WTC11 (cell line): ENCODE measurements around the gene NAT8.
"Not testable (repeated sequence)": the region's sequence is repeated elsewhere in the genome, so short reads cannot be mapped to it uniquely, and the experiment has no call there.

Experiments
- CREB1 ChIP-seq: sonication (generic); formaldehyde crosslinking; IDR thresholded peaks from 2 replicates; pipeline ENCODE4 v1.8.0; 2023; ENCODE audit warnings: mild to moderate bottlenecking, missing genetic modification reagents
- HMGA2 ChIP-seq: fragments of 250-450 bp; sonication (Bioruptor Pico); IDR thresholded peaks from 2 replicates; pipeline ENCODE4 v1.4.0; 2021; ENCODE audit warnings: mild to moderate bottlenecking, moderate library complexity
- JUN ChIP-seq: sonication (generic); formaldehyde crosslinking; IDR thresholded peaks from 2 replicates; pipeline ENCODE4 v1.8.0; 2023; ENCODE audit warnings: mild to moderate bottlenecking, missing genetic modification reagents
- SMAD4 ChIP-seq: sonication (generic); formaldehyde crosslinking; IDR thresholded peaks from 2 replicates; pipeline ENCODE4 v1.8.0; 2022; ENCODE audit warnings: mild to moderate bottlenecking, missing genetic modification reagents
- STAT6 ChIP-seq: sonication (generic); formaldehyde crosslinking; conservative IDR thresholded peaks from 2 replicates; pipeline ENCODE4 v1.8.1; 2023; ENCODE audit warnings: mild to moderate bottlenecking, low read depth, missing genetic modification reagents, moderate library complexity
- TP53 ChIP-seq: sonication (generic); formaldehyde crosslinking; IDR thresholded peaks from 2 replicates; pipeline ENCODE4 v1.8.1; 2023; ENCODE audit warnings: mild to moderate bottlenecking, missing genetic modification reagents
- ZNF138 ChIP-seq: sonication (generic); formaldehyde crosslinking; conservative IDR thresholded peaks from 2 replicates; pipeline ENCODE4 v1.8.1; 2022; ENCODE audit warnings: mild to moderate bottlenecking, moderate library complexity, missing genetic modification reagents
- ZNF416 ChIP-seq: fragments of 250-450 bp; sonication (Bioruptor Pico); IDR thresholded peaks from 2 replicates; pipeline ENCODE4 v1.9.0; 2021; ENCODE audit warnings: mild to moderate bottlenecking, inconsistent platforms
- TF ChIP-seq, protein P1 (sequence below): sonication (generic); formaldehyde crosslinking; IDR thresholded peaks from 2 replicates; pipeline ENCODE4 v1.8.1; 2022; ENCODE audit warnings: mild to moderate bottlenecking, moderate library complexity, missing genetic modification reagents
- TF ChIP-seq, protein P2 (sequence below): fragments of 200-600 bp; IDR thresholded peaks from 2 replicates; pipeline ENCODE4 v1.8.0; 2022; ENCODE audit warnings: antibody characterized with exemption
- TF ChIP-seq, protein P3 (sequence below): sonication (generic); formaldehyde crosslinking; IDR thresholded peaks from 2 replicates; pipeline ENCODE4 v1.8.0; 2022; ENCODE audit warnings: mild to moderate bottlenecking, missing genetic modification reagents
- TF ChIP-seq, protein P4 (sequence below): sonication (generic); formaldehyde crosslinking; IDR thresholded peaks from 2 replicates; pipeline ENCODE4 v1.8.0; 2022; ENCODE audit warnings: mild to moderate bottlenecking, missing genetic modification reagents
- TF ChIP-seq, protein P5 (sequence below): sonication (generic); formaldehyde crosslinking; IDR thresholded peaks from 2 replicates; pipeline ENCODE4 v1.8.1; 2022; ENCODE audit warnings: missing genetic modification reagents, borderline replicate concordance

- not testable (repeated sequence) for TF ChIP-seq CREB1 (CRISPR knock-in tag); STAT6; HMGA2 (CRISPR knock-in tag); TP53; JUN (CRISPR knock-in tag); ZNF416 (CRISPR knock-in tag); SMAD4; ZNF138 (CRISPR knock-in tag)
- TF ChIP-seq, protein P1, sequence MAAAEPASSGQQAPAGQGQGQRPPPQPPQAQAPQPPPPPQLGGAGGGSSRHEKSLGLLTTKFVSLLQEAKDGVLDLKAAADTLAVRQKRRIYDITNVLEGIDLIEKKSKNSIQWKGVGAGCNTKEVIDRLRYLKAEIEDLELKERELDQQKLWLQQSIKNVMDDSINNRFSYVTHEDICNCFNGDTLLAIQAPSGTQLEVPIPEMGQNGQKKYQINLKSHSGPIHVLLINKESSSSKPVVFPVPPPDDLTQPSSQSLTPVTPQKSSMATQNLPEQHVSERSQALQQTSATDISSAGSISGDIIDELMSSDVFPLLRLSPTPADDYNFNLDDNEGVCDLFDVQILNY (CRISPR knock-in tag): not testable (repeated sequence)
- TF ChIP-seq, protein P2, sequence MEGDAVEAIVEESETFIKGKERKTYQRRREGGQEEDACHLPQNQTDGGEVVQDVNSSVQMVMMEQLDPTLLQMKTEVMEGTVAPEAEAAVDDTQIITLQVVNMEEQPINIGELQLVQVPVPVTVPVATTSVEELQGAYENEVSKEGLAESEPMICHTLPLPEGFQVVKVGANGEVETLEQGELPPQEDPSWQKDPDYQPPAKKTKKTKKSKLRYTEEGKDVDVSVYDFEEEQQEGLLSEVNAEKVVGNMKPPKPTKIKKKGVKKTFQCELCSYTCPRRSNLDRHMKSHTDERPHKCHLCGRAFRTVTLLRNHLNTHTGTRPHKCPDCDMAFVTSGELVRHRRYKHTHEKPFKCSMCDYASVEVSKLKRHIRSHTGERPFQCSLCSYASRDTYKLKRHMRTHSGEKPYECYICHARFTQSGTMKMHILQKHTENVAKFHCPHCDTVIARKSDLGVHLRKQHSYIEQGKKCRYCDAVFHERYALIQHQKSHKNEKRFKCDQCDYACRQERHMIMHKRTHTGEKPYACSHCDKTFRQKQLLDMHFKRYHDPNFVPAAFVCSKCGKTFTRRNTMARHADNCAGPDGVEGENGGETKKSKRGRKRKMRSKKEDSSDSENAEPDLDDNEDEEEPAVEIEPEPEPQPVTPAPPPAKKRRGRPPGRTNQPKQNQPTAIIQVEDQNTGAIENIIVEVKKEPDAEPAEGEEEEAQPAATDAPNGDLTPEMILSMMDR: not testable (repeated sequence)
- TF ChIP-seq, protein P3, sequence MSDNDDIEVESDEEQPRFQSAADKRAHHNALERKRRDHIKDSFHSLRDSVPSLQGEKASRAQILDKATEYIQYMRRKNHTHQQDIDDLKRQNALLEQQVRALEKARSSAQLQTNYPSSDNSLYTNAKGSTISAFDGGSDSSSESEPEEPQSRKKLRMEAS (CRISPR knock-in tag): not testable (repeated sequence)
- TF ChIP-seq, protein P4, sequence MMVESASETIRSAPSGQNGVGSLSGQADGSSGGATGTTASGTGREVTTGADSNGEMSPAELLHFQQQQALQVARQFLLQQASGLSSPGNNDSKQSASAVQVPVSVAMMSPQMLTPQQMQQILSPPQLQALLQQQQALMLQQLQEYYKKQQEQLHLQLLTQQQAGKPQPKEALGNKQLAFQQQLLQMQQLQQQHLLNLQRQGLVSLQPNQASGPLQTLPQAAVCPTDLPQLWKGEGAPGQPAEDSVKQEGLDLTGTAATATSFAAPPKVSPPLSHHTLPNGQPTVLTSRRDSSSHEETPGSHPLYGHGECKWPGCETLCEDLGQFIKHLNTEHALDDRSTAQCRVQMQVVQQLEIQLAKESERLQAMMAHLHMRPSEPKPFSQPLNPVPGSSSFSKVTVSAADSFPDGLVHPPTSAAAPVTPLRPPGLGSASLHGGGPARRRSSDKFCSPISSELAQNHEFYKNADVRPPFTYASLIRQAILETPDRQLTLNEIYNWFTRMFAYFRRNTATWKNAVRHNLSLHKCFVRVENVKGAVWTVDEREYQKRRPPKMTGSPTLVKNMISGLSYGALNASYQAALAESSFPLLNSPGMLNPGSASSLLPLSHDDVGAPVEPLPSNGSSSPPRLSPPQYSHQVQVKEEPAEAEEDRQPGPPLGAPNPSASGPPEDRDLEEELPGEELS: not testable (repeated sequence)
- TF ChIP-seq, protein P5, sequence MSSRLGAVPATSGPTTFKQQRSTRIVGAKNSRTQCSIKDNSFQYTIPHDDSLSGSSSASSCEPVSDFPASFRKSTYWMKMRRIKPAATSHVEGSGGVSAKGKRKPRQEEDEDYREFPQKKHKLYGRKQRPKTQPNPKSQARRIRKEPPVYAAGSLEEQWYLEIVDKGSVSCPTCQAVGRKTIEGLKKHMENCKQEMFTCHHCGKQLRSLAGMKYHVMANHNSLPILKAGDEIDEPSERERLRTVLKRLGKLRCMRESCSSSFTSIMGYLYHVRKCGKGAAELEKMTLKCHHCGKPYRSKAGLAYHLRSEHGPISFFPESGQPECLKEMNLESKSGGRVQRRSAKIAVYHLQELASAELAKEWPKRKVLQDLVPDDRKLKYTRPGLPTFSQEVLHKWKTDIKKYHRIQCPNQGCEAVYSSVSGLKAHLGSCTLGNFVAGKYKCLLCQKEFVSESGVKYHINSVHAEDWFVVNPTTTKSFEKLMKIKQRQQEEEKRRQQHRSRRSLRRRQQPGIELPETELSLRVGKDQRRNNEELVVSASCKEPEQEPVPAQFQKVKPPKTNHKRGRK (CRISPR knock-in tag): not testable (repeated sequence)
Measured at GRCh38 chr2:73628493-73628892, 13.7 kb downstream of the NAT8 start.
